GM18517 (cell line): ENCODE data around the gene BARX1.
"Not testable (repeated sequence)": the region's sequence is repeated elsewhere in the genome, so short reads cannot be mapped to it uniquely, and the experiment has no call there.

Experiments
- ATAC-seq: cut with Tn5 transposase; IDR thresholded peaks from one replicate; pipeline ENCODE4 v1.9.1; 2021; ENCODE audit warnings: mild to moderate bottlenecking, moderate library complexity; ENCODE audit not compliant: unreplicated experiment

The BARX1 gene

DNA sequence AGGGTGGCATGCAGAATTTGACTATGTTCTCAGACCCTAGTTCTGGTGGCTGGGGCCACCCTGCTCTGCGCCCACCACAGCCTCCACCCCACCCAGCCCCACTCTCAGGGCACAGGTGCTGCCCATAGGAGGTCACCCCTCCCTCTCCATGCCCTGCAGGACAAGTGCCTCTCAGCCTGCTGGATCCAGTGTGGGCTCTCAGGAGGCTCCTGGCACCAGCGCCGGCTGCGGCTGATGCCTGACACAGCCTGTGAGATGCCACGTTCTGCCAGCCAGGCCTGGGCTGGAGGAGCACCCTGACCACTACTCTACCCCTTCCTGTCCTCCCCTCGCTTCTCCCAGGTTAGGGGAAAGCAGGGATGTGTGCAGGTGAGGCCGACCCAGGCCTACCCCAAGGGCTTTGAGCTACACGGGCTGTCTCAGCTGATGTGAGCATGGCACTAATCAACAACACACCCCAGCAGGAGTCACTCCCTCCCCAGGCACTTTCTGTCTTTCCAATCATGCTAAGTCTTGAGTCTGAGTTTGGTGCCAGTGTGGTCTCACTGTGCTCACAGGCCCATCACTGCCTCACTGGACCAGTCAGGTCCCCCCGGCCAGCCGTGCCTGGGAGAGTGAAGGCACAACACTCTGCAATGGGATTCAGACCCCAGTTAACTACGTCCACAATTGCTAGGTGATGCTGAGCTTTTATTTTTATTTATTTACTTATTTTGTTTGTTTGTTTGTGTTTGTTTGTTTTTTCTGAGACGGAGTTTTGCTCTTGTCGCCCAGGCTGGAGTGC is 12.1 kb upstream of the BARX1 start:
- ATAC-seq: no peak

DNA sequence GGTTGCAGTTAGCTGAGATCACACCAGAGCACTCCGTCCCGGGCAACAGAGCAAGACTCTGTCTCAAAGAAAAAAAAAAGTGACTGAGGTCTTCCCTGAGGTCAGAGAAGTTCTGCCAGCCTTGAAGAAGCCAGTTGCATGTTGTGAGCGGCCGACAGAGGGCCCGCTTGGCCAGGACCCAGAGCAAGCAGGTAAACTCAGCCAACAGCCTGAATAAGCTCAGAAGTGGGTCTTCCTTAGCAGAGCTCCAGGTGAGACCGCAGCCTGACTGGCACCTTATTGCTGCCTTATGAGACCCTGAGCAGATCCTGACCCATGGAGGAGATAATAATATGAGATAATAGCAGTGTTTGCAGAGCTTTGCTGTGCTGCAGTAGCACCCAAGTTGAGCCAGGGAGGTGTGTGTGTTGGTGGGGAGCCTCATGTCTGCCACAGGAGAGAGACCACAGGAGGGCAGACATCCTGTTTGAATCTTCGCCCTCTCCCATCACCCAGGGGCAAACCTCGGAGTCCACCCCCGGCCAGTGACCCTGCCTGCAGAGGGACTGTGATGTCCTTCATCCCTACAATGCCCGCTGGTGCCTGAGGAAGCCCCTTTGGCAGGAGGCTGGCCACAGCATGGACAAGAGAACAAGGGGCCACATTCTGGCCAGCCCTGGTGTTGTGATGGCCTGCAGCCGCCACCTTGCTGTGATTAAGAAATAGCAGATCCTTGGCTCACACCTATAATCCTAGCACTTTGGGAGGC is 10.8 kb upstream of the BARX1 start:
- ATAC-seq: no peak

GRCh38 chr9:93964685-93965084 is 9.5 kb upstream of the BARX1 start:
- no peak for ATAC-seq

DNA sequence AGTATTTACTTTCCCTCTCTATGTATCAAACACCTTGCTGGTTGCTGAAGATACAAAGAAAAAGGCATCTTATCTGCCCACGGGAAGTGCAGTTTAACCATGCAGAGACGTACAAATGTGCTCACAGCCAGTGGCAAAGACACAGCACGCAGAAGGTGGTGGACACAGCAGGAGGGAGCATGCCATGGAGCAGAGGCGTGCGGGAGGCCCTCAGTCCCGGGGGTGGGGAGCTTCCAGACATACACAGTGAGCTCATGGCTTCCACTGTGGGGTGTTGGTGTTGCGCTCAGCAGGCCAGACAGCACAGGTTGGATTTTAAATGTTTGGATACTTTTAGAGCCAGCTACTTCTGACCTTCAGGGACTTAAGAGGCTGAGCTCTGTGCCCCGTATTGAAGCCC is 8.8 kb upstream of the BARX1 start:
- ATAC-seq: no peak

GRCh38 chr9:93963489-93963888 is 8.3 kb upstream of the BARX1 start:
- not testable (repeated sequence) for ATAC-seq

- ATAC-seq: no peak
Measured at GRCh38 chr9:93962561-93963440, 7.6 kb upstream of the BARX1 start.

DNA sequence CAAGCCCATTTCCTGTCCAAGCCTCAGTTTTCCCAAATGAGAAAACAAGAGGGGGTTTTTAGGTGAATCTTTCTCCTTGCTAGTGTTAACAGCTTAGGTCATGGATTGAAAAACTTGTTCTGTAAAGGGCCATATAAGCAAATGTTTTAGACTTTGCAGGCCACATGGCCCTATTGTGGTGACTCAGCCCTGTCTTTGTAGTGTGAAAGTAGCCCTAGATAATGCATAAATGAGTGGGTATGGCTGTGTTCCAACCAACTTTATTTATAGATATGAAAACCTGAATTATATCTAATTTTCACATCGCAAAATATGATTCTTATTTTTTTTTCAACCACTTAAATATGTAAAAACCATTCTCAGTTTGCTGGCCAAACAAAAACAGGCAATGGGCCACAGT is 6.9 kb upstream of the BARX1 start:
- ATAC-seq: no peak

GRCh38 chr9:93960971-93961841 is 6.1 kb upstream of the BARX1 start:
- no peak for ATAC-seq

DNA sequence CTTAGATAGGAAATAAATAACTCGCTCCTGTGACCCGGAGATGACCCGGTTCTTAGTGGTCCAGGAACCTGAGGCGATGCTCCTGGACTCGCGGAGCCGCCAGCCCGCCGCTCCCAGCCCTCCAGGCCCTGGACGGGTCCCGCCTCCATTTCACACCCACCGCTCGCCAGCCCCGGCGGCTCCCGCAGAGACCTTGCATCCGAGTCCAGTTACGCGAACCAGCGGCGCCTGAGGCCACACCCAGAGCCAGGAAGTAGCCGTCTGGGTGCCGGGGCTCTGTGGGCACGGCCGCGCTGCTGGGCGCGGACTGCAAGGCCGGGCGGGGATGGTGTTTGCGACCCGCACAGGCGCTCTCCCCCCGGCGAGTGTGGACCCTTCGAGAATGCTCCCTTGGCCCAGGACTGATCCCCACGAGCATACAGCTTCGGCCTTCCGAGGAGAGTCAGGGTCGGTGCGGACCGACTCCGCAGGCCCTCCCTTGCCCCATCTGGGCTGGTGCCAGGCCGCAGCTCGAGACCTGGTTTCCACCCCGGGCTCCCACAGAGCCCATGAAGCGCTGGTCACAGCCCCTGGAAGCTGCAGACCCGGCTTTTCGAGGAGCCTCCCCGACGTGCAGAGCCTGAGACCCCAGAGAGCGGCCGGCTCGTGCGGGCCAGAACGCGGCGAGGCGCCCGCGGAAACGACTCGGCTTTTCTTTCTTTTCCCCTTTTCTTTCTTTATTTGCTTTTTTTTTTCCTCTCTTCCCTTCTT is 5.2 kb upstream of the BARX1 start:
- no peak for ATAC-seq

- ATAC-seq: no peak
Measured at GRCh38 chr9:93959739-93960154, 4.6 kb upstream of the BARX1 start.

GRCh38 chr9:93958819-93959682 is 3.9 kb upstream of the BARX1 start:
- no peak for ATAC-seq

GRCh38 chr9:93958121-93958818 is 3.1 kb upstream of the BARX1 start:
- no peak for ATAC-seq

- no peak for ATAC-seq
Measured at GRCh38 chr9:93955981-93956784, 1.0 kb upstream of the BARX1 start.

DNA sequence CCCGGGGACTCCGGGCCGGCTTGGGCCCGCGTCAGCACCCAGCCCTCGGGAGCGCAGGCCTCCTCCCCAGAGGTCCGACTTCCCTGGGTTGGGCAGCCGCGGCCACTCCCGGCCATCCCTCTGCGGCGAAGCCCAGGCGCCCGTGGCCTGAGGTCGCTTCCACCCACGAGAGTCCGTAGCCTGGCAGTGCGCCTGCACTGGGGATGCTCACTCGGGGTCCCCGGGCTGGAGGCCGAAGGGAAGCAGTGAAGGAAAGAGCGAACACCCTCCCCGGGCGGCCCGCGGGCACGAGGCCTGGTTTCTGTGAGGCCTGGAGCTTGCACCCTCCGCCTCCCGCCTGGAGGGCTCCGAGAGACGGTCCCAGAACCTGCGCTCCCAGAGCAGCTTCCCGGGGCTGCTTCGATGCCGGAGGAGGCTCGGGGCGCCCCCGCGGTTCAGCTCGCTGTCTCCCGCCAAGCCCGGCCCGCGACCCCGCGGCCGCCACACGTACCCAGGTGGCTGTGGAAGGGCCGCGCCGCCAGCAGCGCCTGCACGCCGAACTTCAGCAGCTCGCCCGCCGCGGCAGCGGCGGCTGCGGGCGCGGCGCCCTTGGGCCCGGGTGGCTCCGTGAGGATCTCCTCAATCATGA is 607 bp downstream of the BARX1 start:
- no peak for ATAC-seq

GRCh38 chr9:93953496-93954433 is 1.4 kb downstream of the BARX1 start:
- ATAC-seq: no peak
